Heart right ventricle (tissue), 16 donors: Measurements from ENCODE around the gene OTUB2. TPM values are rescaled to one million over a fixed set of nuclear protein-coding genes. Genes with fewer than 3 reads are reported as not detected.

ENCODE experiments used
- ATAC-seq, 8 donors: fragments of 200-7000 bp; cut with Tn5 transposase; one replicate each; pipeline ENCODE4 v1.9.1; 2020; ENCODE audit warnings: mild to moderate bottlenecking in 8 of 8, moderate library complexity in 8 of 8, moderate number of reproducible peaks in 1 of 8
- DNase-seq, 2 donors: peaks; one replicate each; pipeline ENCODE4 v3.0.0-alpha.2; 2020
- H3K27ac ChIP-seq, 10 donors: fragments of 200-600 bp; sonication (generic) in 2 of 10; one replicate each; pipeline versions ENCODE4 v1.5.0 to v1.8.0; 2020 to 2022; ENCODE audit warnings: mild to moderate bottlenecking in 3 of 10
- H3K27me3 ChIP-seq, 7 donors: fragments of 200-600 bp; one replicate each; pipeline ENCODE4 v1.8.0; 2021 to 2022; ENCODE audit warnings: mild to moderate bottlenecking in 2 of 7
- H3K36me3 ChIP-seq, 9 donors: fragments of 200-600 bp; sonication (generic) in 1 of 9; one replicate each; pipeline versions ENCODE4 v1.5.0 to v1.8.0; 2020 to 2022; ENCODE audit warnings: mild to moderate bottlenecking in 2 of 9
- H3K4me1 ChIP-seq, 9 donors: fragments of 200-600 bp; sonication (generic) in 1 of 9; one replicate each; pipeline versions ENCODE4 v1.5.0 to v1.8.0; 2020 to 2022; ENCODE audit warnings: mild to moderate bottlenecking in 4 of 9
- H3K4me3 ChIP-seq, 10 donors: fragments of 200-600 bp; sonication (generic) in 2 of 10; one replicate each; pipeline versions ENCODE4 v1.5.0 to v1.8.0; 2020 to 2022; ENCODE audit warnings: mild to moderate bottlenecking in 7 of 10, moderate library complexity in 2 of 10
- H3K9me3 ChIP-seq, 11 donors: fragments of 200-600 bp in 10 of 11; sonication (generic) in 2 of 11; one replicate each; pipeline versions ENCODE4 v1.5.0 to v1.8.0; 2013 to 2022; ENCODE audit warnings: mild to moderate bottlenecking in 2 of 11, control low read depth in 1 of 11, moderate library complexity in 1 of 11
- WGBS, 2 donors: extraction: QIAGEN DNeasy Blood & Tissue Kit; methylation state at CpG; one replicate each; pipeline ENCODE4 v1.1.7; 2013; ENCODE audit warnings: inconsistent platforms in 1 of 2; 5-methylcytosine and 5-hydroxymethylcytosine counted together
- intact Hi-C, 10 donors: fragments of 100-400 bp; cut with DNase I; formaldehyde crosslinking; loops; one replicate each; pipeline versions ENCODE4 v1.11.1 to v1.14.2; 2022
- polyA plus RNA-seq, 2 donors: library from polyadenylated mRNA; stranded (reverse); fragments of 200-250 nt; gene quantifications; one replicate each; pipeline ENCODE4 v1.2.3, GENCODE V29; 2013
- total RNA-seq, 10 donors: library from RNA; stranded (reverse); fragmentation: NEBNext Ultra II Directional in 3 of 10; extraction: Animal tissue kit (Norgen Biotek cat#: 25700) in 3 of 10; gene quantifications; one replicate each; pipeline versions ENCODE4 v1.2.1 to v1.2.4, GENCODE V29; 2021 to 2023
- TF ChIP-seq, protein P1 (sequence below), 9 donors: fragments of 200-600 bp; sonication (generic) in 2 of 9; IDR thresholded peaks; one replicate each; pipeline versions ENCODE4 v1.5.0 to v1.8.0; 2021 to 2022; ENCODE audit warnings: antibody characterized with exemption in 9 of 9, mild to moderate bottlenecking in 5 of 9, moderate library complexity in 1 of 9
- donor health status: Arrhythmogenic right ventricular cardiomyopathy.
- donor health status: ischemic (EF 13 %, LVEDD 7.1; RV severe dilation, severe dysfunction).
- donor health status: healthy with polysubstance abuse.
- donor health status: DM: no; HTN: yes; CAD: no.
- donor health status: DM: no; HTN: no; CAD: no.
- donor health status: ischemic (EF 25% LVEDD 6.9; RV normal size, moderate dysfunction).
- donor health status: ischemic (EF 25% LVEDD 5.7; RV mildly dilated, moderate dysfunction).
- donor health status: healthy.
- donor health status: DM: yes; HTN: yes; CAD: no.
- donor health status: Ischemic cardiomyopathy.
- donor health status: ischemic (EF 35%, LVEDD 5.7; RV mildly dilated, moderate dysfunction).
- donor health status: nonischemic (EF 11% LVEDD 7.7; RV severe dilation, severe dysfunction).
- donor health status: DM: yes; HTN: yes; CAD: no.
- donor health status: PGD.
- donor health status: ischemic (EF 29% LVEDD 5.4; RV normal size, mild dysfunction).
- donor health status: nonischemic (EF 23%, LVEDD 6.1; RV moderate dilation, normal function).

The OTUB2 gene
- total and polyA plus RNA-seq, 12 donors: 0.07 to 0.37 (median 0.16) TPM; not detected in 1

DNA sequence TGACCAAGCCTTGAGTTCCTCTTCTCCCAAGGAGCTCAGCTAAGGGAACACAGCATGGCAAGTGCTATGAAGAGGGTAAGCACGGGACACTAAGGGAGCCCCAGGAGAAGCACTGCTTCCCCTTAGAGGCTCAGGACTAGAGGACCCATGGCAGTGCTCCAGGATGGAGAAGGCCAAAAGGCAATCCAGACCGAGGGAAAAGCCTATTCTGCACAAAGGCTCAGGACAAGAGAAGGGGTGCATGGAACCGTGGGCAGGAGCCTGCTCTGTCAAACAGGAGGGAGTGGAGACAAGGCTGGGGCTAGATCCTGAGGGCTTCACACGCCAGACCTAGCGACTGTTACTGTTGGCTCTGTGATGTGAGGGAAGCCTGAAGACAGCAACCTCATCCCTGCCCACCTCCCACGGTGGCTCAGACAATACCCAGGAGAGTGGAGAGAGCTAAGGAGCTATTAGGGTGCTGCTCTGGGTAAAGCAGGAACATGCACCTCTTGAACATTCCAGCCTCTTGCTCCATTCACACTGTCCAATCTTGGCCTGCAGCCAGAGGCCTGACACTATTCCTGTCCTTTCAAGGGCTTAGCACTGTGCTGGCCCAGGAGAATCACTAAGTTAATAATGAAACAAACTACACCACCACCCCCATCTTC, 24.2 kb downstream of the OTUB2 start:
- peaks cover 3 to 43% (median 24%) of the 10 kb centered on the region in 9 donors for H3K4me1 ChIP-seq
- DNase-seq (peak; percentile 73 to 83), ATAC-seq (peak; percentile 69 to 94 (median 90))
- peaks cover 0 to 100% (median 70%) of the 10 kb centered on the region in 9 donors for H3K36me3 ChIP-seq
- 49 to 68% methylated on average over 6 of the region's 6 CpGs for WGBS, 2 donors
- H3K4me3 ChIP-seq: no peak overlapping the region
- no peaks in the 10 kb centered on the region for H3K27me3 ChIP-seq
- H3K27ac ChIP-seq: peak overlapping the region in 4 of 10 donors; percentile 26 to 51 (median 32)
- no peaks in the 10 kb centered on the region for H3K9me3 ChIP-seq
- TF ChIP-seq, protein P1, sequence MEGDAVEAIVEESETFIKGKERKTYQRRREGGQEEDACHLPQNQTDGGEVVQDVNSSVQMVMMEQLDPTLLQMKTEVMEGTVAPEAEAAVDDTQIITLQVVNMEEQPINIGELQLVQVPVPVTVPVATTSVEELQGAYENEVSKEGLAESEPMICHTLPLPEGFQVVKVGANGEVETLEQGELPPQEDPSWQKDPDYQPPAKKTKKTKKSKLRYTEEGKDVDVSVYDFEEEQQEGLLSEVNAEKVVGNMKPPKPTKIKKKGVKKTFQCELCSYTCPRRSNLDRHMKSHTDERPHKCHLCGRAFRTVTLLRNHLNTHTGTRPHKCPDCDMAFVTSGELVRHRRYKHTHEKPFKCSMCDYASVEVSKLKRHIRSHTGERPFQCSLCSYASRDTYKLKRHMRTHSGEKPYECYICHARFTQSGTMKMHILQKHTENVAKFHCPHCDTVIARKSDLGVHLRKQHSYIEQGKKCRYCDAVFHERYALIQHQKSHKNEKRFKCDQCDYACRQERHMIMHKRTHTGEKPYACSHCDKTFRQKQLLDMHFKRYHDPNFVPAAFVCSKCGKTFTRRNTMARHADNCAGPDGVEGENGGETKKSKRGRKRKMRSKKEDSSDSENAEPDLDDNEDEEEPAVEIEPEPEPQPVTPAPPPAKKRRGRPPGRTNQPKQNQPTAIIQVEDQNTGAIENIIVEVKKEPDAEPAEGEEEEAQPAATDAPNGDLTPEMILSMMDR (IDR thresholded peaks at IDR 0.05): no peak
- intact Hi-C loops: loop anchor here in 2 of 10 donors (5.0 kb wide), 1 partner anchor 87 kb away; no protein-coding TSS in a partner anchor

DNA sequence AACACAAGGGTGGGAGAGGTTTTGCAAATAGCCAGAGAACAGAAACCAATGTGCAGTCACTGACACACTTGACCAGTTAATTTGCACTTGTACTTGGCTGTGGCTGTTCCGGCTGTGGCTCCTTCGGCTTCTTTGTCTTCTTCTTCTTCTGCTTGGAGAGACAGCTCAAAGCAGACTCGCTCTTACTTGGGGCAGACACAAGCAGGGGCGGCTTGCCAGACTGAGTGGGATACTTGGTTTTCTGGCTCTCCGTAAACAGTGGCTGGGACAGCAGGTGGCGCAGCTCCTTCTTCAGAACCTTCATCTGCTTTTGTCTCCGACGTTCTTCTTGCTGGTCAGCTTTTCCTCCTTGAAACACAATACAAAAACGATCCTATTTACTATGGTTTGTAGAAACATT, 25.0 kb downstream of the OTUB2 start:
- no peak overlapping the region for H3K4me3 ChIP-seq
- no peaks in the 10 kb centered on the region for H3K27me3 ChIP-seq
- peaks cover 3 to 43% (median 24%) of the 10 kb centered on the region in 9 donors for H3K4me1 ChIP-seq
- WGBS, 2 donors: 50 to 51% methylated on average over 9 of the region's 9 CpGs
- ATAC-seq: peak in 5 of 8 donors; percentile 42 to 56 (median 45)
- H3K36me3 ChIP-seq: peaks cover 0 to 100% (median 76%) of the 10 kb centered on the region in 9 donors
- intact Hi-C loops: loop anchor here in 2 of 10 donors (5.0 kb wide), 1 partner anchor 86 kb away; no protein-coding TSS in a partner anchor
- TF ChIP-seq, protein P1 (IDR thresholded peaks at IDR 0.05): peak in 7 of 9 donors; percentile 25 to 57 (median 44)
- peak in 1 of 2 donors; percentile 54 for DNase-seq
- peak overlapping the region in 6 of 10 donors; percentile 18 to 51 (median 32) for H3K27ac ChIP-seq
- H3K9me3 ChIP-seq: no peaks in the 10 kb centered on the region

DNA sequence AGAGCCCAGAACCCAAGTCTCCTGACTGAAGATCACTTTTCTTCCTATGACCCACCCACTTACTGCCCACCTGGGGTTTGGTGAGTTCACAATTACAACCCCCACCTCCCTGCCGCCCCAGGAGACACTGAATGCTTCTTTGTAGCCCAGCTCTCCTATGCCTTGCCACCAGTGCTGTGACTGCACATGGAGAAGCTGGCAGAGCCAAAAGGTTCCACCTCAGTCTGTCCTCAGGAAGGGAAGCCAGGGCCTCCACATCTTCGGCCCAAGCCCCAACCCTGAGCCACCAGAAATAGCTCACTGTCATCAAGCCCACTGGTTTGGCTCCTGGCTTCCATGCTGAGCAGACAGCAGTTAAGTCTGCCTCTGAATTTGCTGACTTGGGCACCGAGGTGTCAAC, 25.6 kb downstream of the OTUB2 start:
- intact Hi-C loops: loop anchor here in 2 of 10 donors (5.0 kb wide), 1 partner anchor 86 kb away; no protein-coding TSS in a partner anchor
- H3K27ac ChIP-seq: peak overlapping the region in 5 of 10 donors; percentile 26 to 51 (median 35)

DNA sequence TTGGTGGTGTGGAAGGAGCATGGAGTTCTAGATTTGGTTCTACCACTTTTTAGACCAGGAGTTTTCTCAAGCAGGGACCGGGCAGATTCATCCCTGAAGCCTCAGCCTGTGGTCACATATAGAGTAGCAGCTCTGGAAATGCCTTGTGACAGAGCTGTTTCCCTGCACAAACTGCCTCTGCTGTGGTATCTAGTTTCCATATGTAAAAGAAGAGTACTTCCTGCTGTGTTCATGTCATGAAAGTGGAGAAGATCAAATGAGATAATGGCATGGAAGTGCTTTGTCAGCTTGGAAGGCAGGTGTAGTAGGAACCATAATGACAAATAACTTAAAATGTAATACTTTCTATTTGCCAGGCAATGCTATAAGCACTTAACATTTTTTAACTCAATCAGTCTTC, 26.1 kb downstream of the OTUB2 start:
- H3K27ac ChIP-seq: peak overlapping the region in 3 of 10 donors; percentile 26 to 51 (median 48)

More for the DNA sequence above, 25.6 kb downstream of the OTUB2 start:
- DNase-seq (no peak), ATAC-seq (peak in 7 of 8 donors; percentile 31 to 68 (median 50))
- no peak overlapping the region for H3K4me3 ChIP-seq
- H3K27me3 ChIP-seq: no peaks in the 10 kb centered on the region
- peaks cover 0 to 100% (median 77%) of the 10 kb centered on the region in 9 donors for H3K36me3 ChIP-seq
- TF ChIP-seq, protein P1 (IDR thresholded peaks at IDR 0.05): no peak
- whole genome bisulfite sequencing, 2 donors: 63 to 68% methylated on average over 3 of the region's 3 CpGs
- peaks cover 3 to 48% (median 24%) of the 10 kb centered on the region in 9 donors for H3K4me1 ChIP-seq
- H3K9me3 ChIP-seq: no peaks in the 10 kb centered on the region

More for the DNA sequence above, 26.1 kb downstream of the OTUB2 start:
- no peak overlapping the region for H3K4me3 ChIP-seq
- intact Hi-C loops: loop anchor here in 2 of 10 donors (5.0 kb wide), 1 partner anchor 85 kb away; no protein-coding TSS in a partner anchor
- WGBS, 2 donors: 91 to 93% methylated on average over 1 of the region's 1 CpG
- H3K36me3 ChIP-seq: peaks cover 0 to 100% (median 77%) of the 10 kb centered on the region in 9 donors
- ATAC-seq (no peak), DNase-seq (no peak)
- peaks cover 3 to 49% (median 26%) of the 10 kb centered on the region in 9 donors for H3K4me1 ChIP-seq
- H3K27me3 ChIP-seq: no peaks in the 10 kb centered on the region
- TF ChIP-seq, protein P1 (IDR thresholded peaks at IDR 0.05): no peak
- no peaks in the 10 kb centered on the region for H3K9me3 ChIP-seq
